Neural cell (in vitro differentiated cells): ENCODE results near the gene RAVER1. TPM values are rescaled to one million over a fixed set of nuclear protein-coding genes. Genes with fewer than 3 reads are reported as not detected.

Source experiments
- H2AFZ ChIP-seq: fragments of 200-600, 300-800 bp; sonication (generic), shearing (Covaris generic); 2 replicates; pipeline ENCODE4 v1.6.0; 2014; ENCODE audit warnings: low read depth, mild to moderate bottlenecking, antibody characterized with exemption, low read length, moderate library complexity
- H3F3A ChIP-seq: fragments of 200-600 bp; shearing (Covaris generic); 2 replicates; pipeline ENCODE4 v1.6.1; 2016; ENCODE audit warnings: mild to moderate bottlenecking, moderate library complexity, mixed read lengths, antibody characterized with exemption, low read length; ENCODE audit not compliant: insufficient read depth, poor library complexity, severe bottlenecking
- H3K27ac ChIP-seq: fragments of 200-600, 300-800 bp; sonication (generic), shearing (Covaris generic); 2 replicates; pipeline ENCODE4 v1.5.1; 2014; ENCODE audit warnings: mild to moderate bottlenecking, low read length, moderate library complexity
- H3K27me3 ChIP-seq: fragments of 300-800, 200-600 bp; sonication (generic), shearing (Covaris generic); 2 replicates; pipeline ENCODE4 v1.6.0; 2014; ENCODE audit warnings: mild to moderate bottlenecking, low read depth, low read length, moderate library complexity; ENCODE audit not compliant: insufficient read depth
- H3K36me3 ChIP-seq: fragments of 300-800, 200-600 bp; sonication (generic), shearing (Covaris generic); 2 replicates; pipeline ENCODE4 v1.5.1; 2014; ENCODE audit warnings: mild to moderate bottlenecking, antibody characterized with exemption, low read length, moderate library complexity; ENCODE audit not compliant: insufficient read depth
- H3K4me2 ChIP-seq: fragments of 300-800, 200-600 bp; sonication (generic), shearing (Covaris generic); 2 replicates; pipeline ENCODE4 v1.6.0; 2014; ENCODE audit warnings: mild to moderate bottlenecking, low read length
- H3K4me3 ChIP-seq: fragments of 300-800, 200-600 bp; sonication (generic), shearing (Covaris generic); 2 replicates; pipeline ENCODE4 v1.5.1; 2014; ENCODE audit warnings: mild to moderate bottlenecking, low read length, moderate library complexity
- H3K79me2 ChIP-seq: fragments of 200-600 bp; shearing (Covaris generic); replicated peaks from 2 replicates; pipeline ENCODE4 v1.6.0; 2014; ENCODE audit warnings: mild to moderate bottlenecking, low read length, moderate library complexity; ENCODE audit not compliant: insufficient read depth
- H3K9ac ChIP-seq: fragments of 300-800, 200-600 bp; sonication (generic), shearing (Covaris generic); 2 replicates; pipeline ENCODE4 v1.6.1; 2016; ENCODE audit warnings: mild to moderate bottlenecking, low read length, mixed read lengths
- H3K9me2 ChIP-seq: fragments of 200-600 bp; shearing (Covaris generic); 2 replicates; pipeline ENCODE4 v1.6.1; 2016; ENCODE audit warnings: mild to moderate bottlenecking, low read length, mixed read lengths; ENCODE audit not compliant: insufficient read depth
- H3K9me3 ChIP-seq: fragments of 200-600, 300-800 bp; sonication (generic), shearing (Covaris generic); 2 replicates; pipeline ENCODE4 v1.6.1; 2016; ENCODE audit warnings: mild to moderate bottlenecking, mixed run types, low read length, moderate library complexity, mixed read lengths
- H4K20me1 ChIP-seq: fragments of 200-600 bp; shearing (Covaris generic); 2 replicates; pipeline ENCODE4 v1.6.1; 2016; ENCODE audit warnings: mild to moderate bottlenecking, mixed run types; ENCODE audit not compliant: insufficient read depth
- CTCF ChIP-seq: fragments of 450-650 bp; IDR thresholded peaks from 2 replicates; pipeline ENCODE4 v1.5.1; 2014; ENCODE audit warnings: antibody characterized with exemption, mild to moderate bottlenecking, moderate library complexity; ENCODE audit not compliant: poor library complexity, severe bottlenecking
- EP300 ChIP-seq: fragments of 450-650 bp; conservative IDR thresholded peaks from 2 replicates; pipeline ENCODE4 v1.6.1; 2014; ENCODE audit warnings: antibody characterized with exemption, mild to moderate bottlenecking, moderate library complexity; ENCODE audit not compliant: poor library complexity, severe bottlenecking
- MXI1 ChIP-seq: fragments of 450-650 bp; conservative IDR thresholded peaks from 2 replicates; pipeline ENCODE4 v1.6.1; 2014; ENCODE audit warnings: antibody characterized with exemption, mild to moderate bottlenecking; ENCODE audit not compliant: poor library complexity, severe bottlenecking
- POLR2AphosphoS5 ChIP-seq: IDR thresholded peaks from 2 replicates; pipeline ENCODE4 v1.6.1; 2012
- RAD21 ChIP-seq: fragments of 450-650 bp; conservative IDR thresholded peaks from 2 replicates; pipeline ENCODE4 v1.6.1; 2014; ENCODE audit warnings: antibody characterized with exemption, mild to moderate bottlenecking, moderate library complexity
- TAF1 ChIP-seq: IDR thresholded peaks from 2 replicates; pipeline ENCODE4 v1.6.1; 2012; ENCODE audit warnings: low read depth
- polyA plus RNA-seq: library from polyadenylated mRNA; depleted of rRNA; stranded (reverse); fragments of >200 nt; gene quantifications from 2 replicates; pipeline ENCODE4 v1.2.3, GENCODE V29; 2014

Gene RAVER1
- polyA plus RNA-seq, 1 donor from 2014 or later: 1.3 TPM

GRCh38 chr19:10353793-10354391 lies 20.6 kb upstream of the RAVER1 start:
- H4K20me1 ChIP-seq: no peaks in the 10 kb centered on the region
- H3F3A ChIP-seq: no peaks in the 10 kb centered on the region
- H3K36me3 ChIP-seq: no peaks in the 10 kb centered on the region
- H3K4me2 ChIP-seq: no peak overlapping the region
- no peaks in the 10 kb centered on the region for H3K27me3 ChIP-seq
- H3K27ac ChIP-seq: no peak overlapping the region
- no peaks in the 10 kb centered on the region for H3K9me2 ChIP-seq
- no peaks in the 10 kb centered on the region for H3K9me3 ChIP-seq
- no peak overlapping the region for H2AFZ ChIP-seq
- no peak overlapping the region for H3K4me3 ChIP-seq
- H3K79me2 ChIP-seq: no peaks in the 10 kb centered on the region
- H3K9ac ChIP-seq: no peak overlapping the region
- TF ChIP-seq CTCF (no peak), EP300 (no peak), RAD21 (no peak), TAF1 (no peak), POLR2AphosphoS5 (no peak)

- H3K27ac ChIP-seq: no peak overlapping the region
- no peaks in the 10 kb centered on the region for H3K36me3 ChIP-seq
- H3K27me3 ChIP-seq: no peaks in the 10 kb centered on the region
Observed at GRCh38 chr19:10352764-10353671, 19.7 kb upstream of the RAVER1 start.

More at GRCh38 chr19:10352764-10353671, 19.7 kb upstream of the RAVER1 start:
- Histone ChIP-seq H4K20me1 (no peaks in the 10 kb centered on the region), H3F3A (no peaks in the 10 kb centered on the region), H3K9me2 (no peaks in the 10 kb centered on the region), H3K9me3 (no peaks in the 10 kb centered on the region), H3K9ac (no peak overlapping the region), H3K79me2 (no peaks in the 10 kb centered on the region), H2AFZ (no peak overlapping the region), H3K4me2 (no peak overlapping the region), H3K4me3 (no peak overlapping the region)
- TF ChIP-seq POLR2AphosphoS5 (no peak), MXI1 (no peak), EP300 (no peak), TAF1 (no peak), RAD21 (no peak), CTCF (no peak)
